Dendritic cell treated with granulocyte-macrophage colony-stimulating factor and Interleukin-4, amounts not matched to agents 40 ng/mL and 50 ng/mL, for 4 days (primary cell): ENCODE data around the gene RGR.
"Not testable (repeated sequence)": the region's sequence is repeated elsewhere in the genome, so short reads cannot be mapped to it uniquely, and the experiment has no call there.

Source experiments
- H3K27ac Mint-ChIP-seq: one replicate; pipeline ENCODE4 v1.8.0; 2022; ENCODE audit warnings: mild to moderate bottlenecking, mixed read lengths
- H3K27me3 Mint-ChIP-seq: one replicate; pipeline ENCODE4 v1.8.0; 2022; ENCODE audit warnings: mild to moderate bottlenecking, mixed read lengths
- H3K36me3 Mint-ChIP-seq: one replicate; pipeline ENCODE4 v1.8.0; 2022; ENCODE audit warnings: low read depth, mixed read lengths
- H3K4me1 Mint-ChIP-seq: one replicate; pipeline ENCODE4 v1.8.0; 2022; ENCODE audit warnings: low read depth, mixed read lengths
- H3K4me3 Mint-ChIP-seq: one replicate; pipeline ENCODE4 v1.8.0; 2022; ENCODE audit warnings: mild to moderate bottlenecking, moderate library complexity, mixed read lengths
- H3K9me3 Mint-ChIP-seq: one replicate; pipeline ENCODE4 v1.8.0; 2022; ENCODE audit warnings: mixed read lengths
- intact Hi-C: fragments of 100-400 bp; cut with micrococcal nuclease; formaldehyde crosslinking; loops from one replicate; pipeline ENCODE4 v1.15.0; 2022

RGR gene

DNA sequence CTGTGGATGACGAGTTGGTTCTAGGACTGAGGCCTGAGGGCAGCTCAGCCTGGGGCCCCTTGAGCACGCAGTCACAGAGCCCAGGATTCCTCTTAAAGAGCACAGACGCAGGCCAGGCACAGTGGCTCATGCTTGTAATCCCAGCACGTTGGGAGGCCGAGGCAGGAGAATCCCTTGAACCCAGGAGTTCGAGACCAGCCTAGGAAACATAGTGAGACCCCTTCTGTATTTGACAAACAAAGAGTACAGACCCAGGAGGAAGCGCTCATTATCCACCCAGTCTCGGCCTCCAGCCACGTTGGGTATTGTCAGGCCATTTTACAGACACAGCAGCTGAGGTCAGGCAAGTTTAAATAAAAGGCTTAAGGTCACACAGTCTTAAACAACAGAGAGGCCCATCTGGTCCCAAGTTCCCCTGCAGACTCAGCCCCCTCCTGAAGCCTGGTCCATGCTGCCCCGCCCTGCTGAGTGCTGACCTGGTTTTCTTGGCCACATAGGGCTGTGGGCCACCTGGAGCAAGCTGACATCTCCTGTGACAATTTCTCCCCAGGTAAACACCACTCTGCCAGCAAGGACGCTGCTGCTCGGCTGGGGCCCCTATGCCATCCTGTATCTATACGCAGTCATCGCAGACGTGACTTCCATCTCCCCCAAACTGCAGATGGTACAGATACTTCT is 12.6 kb downstream of the RGR start:
- peaks cover 4% of the 10 kb centered on the region for H3K4me1 Mint-ChIP-seq
- H3K27me3 Mint-ChIP-seq, result peaks cover 10% of the 10 kb centered on the region
- intact Hi-C loops, result no loop called here
- no peaks in the 10 kb centered on the region for H3K9me3 Mint-ChIP-seq
- H3K4me3 Mint-ChIP-seq, result no peak overlapping the region
- H3K27ac Mint-ChIP-seq, result no peak overlapping the region
- H3K36me3 Mint-ChIP-seq, result no peaks in the 10 kb centered on the region

DNA sequence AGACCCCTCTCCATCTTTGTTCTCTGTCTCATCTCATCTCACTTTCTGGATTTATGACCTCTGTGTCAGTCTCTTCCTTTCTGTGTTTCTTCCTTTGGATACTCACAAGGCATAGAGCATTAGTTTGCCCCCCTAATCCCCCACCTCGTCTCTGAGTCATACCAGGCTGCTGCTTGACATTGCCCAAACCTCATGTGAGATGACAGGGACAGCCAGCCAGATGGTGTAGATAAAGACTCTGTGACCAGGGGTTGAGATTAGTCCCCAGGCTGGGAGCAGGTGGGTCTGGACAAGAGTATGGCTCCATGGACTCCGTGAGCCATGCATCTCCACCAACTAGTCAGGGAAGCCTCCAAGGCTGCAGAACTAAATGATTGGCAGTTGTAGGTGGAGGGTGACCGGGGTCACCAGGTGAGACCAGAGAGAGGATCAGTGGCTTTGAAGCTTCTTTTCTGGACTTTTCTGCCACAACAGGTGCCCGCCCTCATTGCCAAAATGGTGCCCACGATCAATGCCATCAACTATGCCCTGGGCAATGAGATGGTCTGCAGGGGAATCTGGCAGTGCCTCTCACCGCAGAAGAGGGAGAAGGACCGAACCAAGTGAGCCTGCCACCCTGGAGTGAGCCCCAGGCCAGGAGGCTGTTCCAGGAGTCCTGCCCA is 13.3 kb downstream of the RGR start:
- Mint-ChIP-seq H3K27ac (no peak overlapping the region), H3K4me1 (peaks cover 4% of the 10 kb centered on the region), H3K9me3 (no peaks in the 10 kb centered on the region), H3K36me3 (no peaks in the 10 kb centered on the region), H3K27me3 (peaks cover 9% of the 10 kb centered on the region), H3K4me3 (no peak overlapping the region)
- intact Hi-C loops, result no loop called here

DNA sequence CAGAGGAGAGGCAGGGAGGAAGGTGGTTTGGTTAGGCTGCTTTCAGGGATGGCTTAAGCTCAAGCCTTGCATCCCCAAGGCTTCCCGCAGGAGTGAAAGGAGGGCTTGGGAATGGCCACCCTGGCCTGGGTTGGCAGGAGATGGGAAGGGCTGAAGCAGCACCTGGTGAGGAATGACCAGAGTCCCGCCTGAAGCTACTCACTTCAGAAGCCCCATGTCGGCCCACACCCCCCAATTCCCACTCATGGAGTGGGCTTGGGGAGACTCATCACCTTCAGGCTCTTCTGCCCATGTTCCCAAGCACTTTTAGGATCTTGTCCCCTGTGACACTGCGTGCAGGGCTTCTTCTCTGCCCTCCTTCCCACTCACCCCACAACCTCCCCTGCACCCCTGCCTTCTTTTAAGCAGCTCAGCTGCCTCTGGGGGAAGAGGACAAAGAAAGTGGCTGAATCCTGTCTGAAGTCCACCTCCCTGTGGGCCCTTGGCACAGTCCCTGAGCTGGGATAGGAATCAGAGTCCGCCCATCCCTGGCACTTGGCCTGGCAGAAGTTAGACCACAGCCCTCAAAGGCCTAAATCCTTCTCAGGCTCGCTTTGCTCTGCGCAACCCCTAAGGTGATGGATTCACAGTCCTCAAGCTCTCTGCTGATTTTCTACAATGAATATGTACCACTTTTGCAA is 16.5 kb downstream of the RGR start:
- Mint-ChIP-seq H3K27ac (no peak overlapping the region), H3K36me3 (no peaks in the 10 kb centered on the region), H3K4me1 (peaks cover 8% of the 10 kb centered on the region), H3K9me3 (no peaks in the 10 kb centered on the region), H3K4me3 (no peak overlapping the region), H3K27me3 (peaks cover 18% of the 10 kb centered on the region)
- intact Hi-C loops, result no loop called here

DNA sequence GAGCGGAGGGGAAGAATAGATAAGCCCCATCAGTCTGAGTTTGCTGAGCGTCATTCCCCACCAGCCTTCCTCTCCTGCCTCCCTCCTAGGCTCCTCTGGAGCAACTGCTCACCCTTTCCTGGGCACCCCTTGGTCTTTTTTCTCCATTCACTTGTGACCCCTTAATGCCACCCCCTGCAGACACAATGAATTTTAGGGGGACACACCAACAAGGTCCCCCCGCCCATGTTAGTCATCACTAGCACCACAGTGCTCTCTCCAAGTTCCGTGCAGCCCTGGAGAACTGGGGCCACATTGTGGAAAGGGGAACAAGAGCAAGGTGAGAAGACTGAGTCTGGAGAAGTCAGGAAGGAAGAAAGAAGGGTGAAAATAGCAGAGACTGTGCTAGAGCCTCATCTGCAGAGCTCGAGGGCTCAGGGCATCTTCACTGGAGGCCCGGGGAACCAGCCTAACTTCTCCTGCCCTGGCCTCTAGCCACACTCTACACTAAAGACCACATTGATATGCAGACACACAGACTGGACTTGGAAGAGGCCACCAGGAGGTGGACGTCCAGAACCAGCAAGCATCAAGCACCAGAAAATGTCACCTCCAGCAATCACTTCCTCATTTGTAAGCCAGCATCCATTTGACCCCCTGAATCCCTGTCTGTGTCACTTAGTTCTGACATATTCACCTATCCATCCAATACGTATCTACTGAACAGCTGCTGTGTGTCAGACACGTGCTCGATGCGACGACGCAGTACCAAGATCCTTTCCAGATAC is 17.5 kb downstream of the RGR start:
- no peak overlapping the region for H3K4me3 Mint-ChIP-seq
- H3K27me3 Mint-ChIP-seq, result peaks cover 12% of the 10 kb centered on the region
- intact Hi-C loops, result no loop called here
- H3K36me3 Mint-ChIP-seq, result no peaks in the 10 kb centered on the region
- H3K9me3 Mint-ChIP-seq, result no peaks in the 10 kb centered on the region
- no peak overlapping the region for H3K27ac Mint-ChIP-seq
- peaks cover 4% of the 10 kb centered on the region for H3K4me1 Mint-ChIP-seq

DNA sequence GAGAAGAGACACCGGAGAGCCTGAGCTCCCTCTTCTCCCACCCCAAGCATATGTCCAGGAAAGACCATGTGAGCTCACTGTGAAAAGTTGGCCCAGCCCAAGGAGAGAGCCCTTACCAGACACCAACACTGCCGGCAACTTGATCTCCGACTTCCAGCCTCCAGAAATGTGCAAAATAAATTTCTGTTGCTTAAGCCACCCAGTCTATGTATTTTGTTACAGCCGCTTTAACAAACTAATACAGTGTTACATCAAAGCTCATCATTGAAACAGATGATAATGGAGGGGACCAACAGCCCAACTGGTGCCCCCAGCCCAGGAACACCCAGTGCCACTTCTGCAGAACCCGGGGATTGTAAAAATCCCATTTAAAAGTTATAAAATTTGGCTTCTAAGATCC is 18.9 kb downstream of the RGR start:
- peaks cover 10% of the 10 kb centered on the region for H3K4me1 Mint-ChIP-seq
- intact Hi-C loops, result loop anchor here (1.0 kb wide), 1 partner anchor 274 kb away; no protein-coding TSS in a partner anchor
- no peak overlapping the region for H3K27ac Mint-ChIP-seq
- no peak overlapping the region for H3K4me3 Mint-ChIP-seq
- no peaks in the 10 kb centered on the region for H3K36me3 Mint-ChIP-seq
- peaks cover 14% of the 10 kb centered on the region for H3K27me3 Mint-ChIP-seq
- H3K9me3 Mint-ChIP-seq, result no peaks in the 10 kb centered on the region

DNA sequence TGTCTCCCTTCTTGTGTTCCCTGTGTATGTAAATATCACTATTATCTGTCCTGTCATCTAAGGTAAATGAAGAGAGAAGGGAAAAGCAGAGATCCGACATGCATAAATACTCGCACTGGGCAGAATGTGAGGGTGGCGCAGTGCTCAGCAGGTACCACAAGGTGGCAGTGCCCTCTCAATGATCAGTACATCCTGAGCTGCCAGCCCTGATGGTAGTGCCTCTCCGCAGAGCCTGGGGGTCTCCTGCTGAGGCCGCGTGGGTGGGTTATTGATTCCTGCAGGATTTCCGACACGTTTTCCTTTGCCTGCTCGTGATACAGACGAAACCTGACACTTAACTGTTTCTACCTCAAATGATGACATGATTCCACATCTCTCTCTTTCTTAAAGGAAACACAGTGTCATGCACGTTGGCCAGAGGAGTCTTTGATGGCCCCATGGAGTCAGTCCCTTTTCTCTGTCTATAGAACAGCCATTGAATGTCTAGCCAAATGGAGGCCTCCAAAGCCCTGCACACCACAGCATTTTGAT is 19.8 kb downstream of the RGR start:
- intact Hi-C loops, result loop anchor here (1.0 to 5.0 kb wide), 3 partner anchors 68 to 273 kb away; no protein-coding TSS in a partner anchor
- Mint-ChIP-seq H3K4me3 (no peak overlapping the region), H3K4me1 (peaks cover 10% of the 10 kb centered on the region), H3K9me3 (no peaks in the 10 kb centered on the region), H3K36me3 (no peaks in the 10 kb centered on the region), H3K27ac (no peak overlapping the region), H3K27me3 (peaks cover 17% of the 10 kb centered on the region)

DNA sequence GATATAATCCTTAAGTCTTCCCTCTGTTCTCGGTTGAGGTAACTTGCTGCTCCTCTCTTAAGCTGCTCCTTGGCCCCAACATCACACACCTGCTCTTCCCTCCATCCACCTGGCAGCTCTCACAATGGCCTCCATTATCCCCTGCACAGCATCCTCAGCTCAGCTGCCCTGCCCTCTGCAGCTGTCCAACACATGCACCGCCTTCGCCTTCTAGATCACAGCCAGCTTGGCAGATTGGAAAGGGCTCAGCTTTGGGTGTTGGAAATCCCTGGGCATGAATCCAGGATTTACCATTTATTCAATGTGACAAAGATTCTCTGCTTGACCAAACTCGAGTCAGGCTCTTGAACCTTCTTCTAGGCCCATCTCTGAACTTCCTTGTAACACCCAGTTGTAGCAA is 20.6 kb downstream of the RGR start:
- no peaks in the 10 kb centered on the region for H3K9me3 Mint-ChIP-seq
- no peak overlapping the region for H3K4me3 Mint-ChIP-seq
- peaks cover 10% of the 10 kb centered on the region for H3K4me1 Mint-ChIP-seq
- peaks cover 19% of the 10 kb centered on the region for H3K27me3 Mint-ChIP-seq
- intact Hi-C loops, result loop anchor here (5.0 kb wide), 2 partner anchors 67 to 107 kb away; no protein-coding TSS in a partner anchor
- no peaks in the 10 kb centered on the region for H3K36me3 Mint-ChIP-seq
- H3K27ac Mint-ChIP-seq, result no peak overlapping the region

DNA sequence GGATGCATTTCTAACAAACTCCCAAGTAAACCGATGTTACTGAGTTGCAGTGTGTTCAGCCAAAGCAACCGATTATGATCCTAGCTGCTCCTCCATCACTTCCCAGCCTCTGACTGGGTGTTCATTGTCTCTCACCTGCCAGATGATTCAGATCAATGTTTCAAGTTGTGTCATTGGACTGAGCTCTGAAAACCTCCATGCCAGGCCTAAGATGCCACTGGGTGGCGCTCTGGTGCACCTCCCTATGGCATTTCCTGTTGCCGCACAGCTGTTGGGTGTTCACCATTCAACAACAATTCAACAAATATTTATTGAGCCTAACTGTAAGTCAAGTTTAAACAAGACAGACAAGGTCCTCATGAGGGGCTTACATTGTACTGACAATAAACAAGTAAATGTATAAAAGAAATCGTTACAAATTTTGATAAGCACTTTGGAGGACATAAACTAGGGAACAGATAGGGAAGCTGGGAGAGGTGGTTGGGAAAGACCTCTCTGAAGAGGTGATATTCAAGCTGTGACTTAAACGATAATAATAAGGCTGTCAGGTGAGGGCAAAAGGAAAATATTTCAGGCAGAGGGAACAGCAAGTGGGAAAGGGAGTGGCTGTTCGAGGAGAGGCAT is 22.8 kb downstream of the RGR start:
- Mint-ChIP-seq H3K4me1 (peaks cover 10% of the 10 kb centered on the region), H3K27ac (no peak overlapping the region), H3K4me3 (no peak overlapping the region), H3K27me3 (peaks cover 22% of the 10 kb centered on the region), H3K36me3 (no peaks in the 10 kb centered on the region), H3K9me3 (no peaks in the 10 kb centered on the region)
- intact Hi-C loops, result loop anchor here (5.0 kb wide), 2 partner anchors 65 to 105 kb away; no protein-coding TSS in a partner anchor

DNA sequence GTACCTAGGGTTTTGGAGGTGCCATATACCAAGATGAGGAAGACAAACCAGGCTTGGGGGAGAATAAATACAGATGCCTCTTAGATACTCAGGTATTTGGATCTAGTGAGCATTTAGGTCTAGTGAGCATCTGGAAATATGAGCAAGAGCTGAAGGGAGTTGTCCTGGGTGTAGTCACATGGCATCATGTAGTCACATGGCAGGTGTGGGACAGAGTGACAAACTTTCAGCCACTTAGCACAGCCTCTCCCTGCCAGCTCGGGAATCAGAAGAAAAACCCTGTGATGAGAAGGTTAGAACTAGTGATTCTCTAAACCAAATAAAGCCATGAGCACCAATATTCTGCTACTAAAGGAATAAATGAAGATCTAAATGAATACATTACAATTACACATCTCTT is 24.3 kb downstream of the RGR start:
- Mint-ChIP-seq H3K27me3 (peaks cover 19% of the 10 kb centered on the region), H3K27ac (no peak overlapping the region), H3K9me3 (no peaks in the 10 kb centered on the region), H3K4me1 (peaks cover 10% of the 10 kb centered on the region), H3K4me3 (no peak overlapping the region), H3K36me3 (no peaks in the 10 kb centered on the region)
- intact Hi-C loops, result loop anchor here (5.0 kb wide), 2 partner anchors 63 to 103 kb away; no protein-coding TSS in a partner anchor

DNA sequence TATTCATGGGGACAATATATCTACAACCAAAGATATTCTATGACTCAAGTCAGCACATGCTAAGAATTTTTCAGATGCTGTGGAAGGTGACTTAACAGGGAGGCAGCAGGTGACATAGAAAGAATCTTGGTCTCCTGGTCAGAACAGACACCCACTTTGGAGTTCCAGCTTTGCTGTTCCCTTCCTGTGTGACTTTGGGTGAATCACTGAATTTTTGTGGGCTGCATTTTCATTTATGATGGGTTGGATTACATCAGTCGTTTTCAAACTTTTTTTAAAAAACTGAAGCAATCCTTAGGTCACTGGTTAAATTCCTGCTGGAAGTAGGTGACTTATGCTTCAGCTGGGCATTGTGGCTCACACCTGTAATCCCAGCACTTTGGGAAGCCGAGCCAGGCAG is 24.9 kb downstream of the RGR start:
- intact Hi-C loops, result loop anchor here (5.0 kb wide), 2 partner anchors 63 to 103 kb away; no protein-coding TSS in a partner anchor
- H3K4me3 Mint-ChIP-seq, result no peak overlapping the region
- H3K4me1 Mint-ChIP-seq, result peaks cover 6% of the 10 kb centered on the region
- no peaks in the 10 kb centered on the region for H3K9me3 Mint-ChIP-seq
- H3K36me3 Mint-ChIP-seq, result no peaks in the 10 kb centered on the region
- peaks cover 18% of the 10 kb centered on the region for H3K27me3 Mint-ChIP-seq
- H3K27ac Mint-ChIP-seq, result no peak overlapping the region

DNA sequence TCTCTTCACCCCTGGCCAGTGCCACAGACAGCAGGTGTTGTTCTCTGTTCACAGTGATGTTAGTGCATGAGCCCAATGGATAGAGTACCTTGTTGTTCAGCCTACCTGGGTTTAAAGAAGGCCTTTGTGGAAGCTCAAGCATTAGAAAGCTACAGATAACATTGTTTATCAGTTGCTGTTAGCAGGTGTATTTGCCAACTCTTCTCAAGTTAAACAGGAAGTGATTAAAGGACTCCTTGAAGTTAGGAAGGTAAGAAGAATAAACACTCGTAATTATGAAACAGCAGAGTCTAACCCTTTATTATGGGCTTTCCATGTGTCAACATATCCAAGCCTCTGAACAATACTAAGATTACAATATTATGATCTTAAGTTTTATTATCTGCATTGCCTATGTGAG is 25.9 kb downstream of the RGR start:
- intact Hi-C loops, result no loop called here
- Mint-ChIP-seq H3K4me1 (peaks cover 6% of the 10 kb centered on the region), H3K9me3 (no peaks in the 10 kb centered on the region), H3K27me3 (peaks cover 17% of the 10 kb centered on the region), H3K27ac (no peak overlapping the region), H3K36me3 (no peaks in the 10 kb centered on the region), H3K4me3 (no peak overlapping the region)

DNA sequence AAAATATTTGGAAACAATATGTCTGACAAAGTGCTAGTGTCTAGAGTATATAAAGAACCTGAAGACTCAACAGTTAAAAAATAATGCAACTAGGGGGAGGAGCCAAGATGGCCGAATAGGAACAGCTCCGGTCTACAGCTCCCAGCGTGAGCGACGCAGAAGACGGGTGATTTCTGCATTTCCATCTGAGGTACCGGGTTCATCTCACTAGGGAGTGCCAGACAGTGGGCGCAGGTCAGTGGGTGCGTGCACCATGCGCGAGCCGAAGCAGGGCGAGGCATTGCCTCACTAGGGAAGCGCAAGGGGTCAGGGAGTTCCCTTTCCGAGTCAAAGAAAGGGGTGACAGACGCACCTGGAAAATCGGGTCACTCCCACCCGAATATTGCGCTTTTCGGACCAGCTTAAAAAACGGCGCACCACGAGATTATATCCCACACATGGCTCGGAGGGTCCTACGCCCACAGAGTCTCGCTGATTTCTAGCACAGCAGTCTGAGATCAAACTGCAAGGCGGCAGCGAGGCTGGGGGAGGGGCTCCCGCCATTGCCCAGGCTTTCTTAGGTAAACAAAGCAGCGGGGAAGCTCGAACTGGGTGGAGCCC is 35.1 kb downstream of the RGR start:
- H3K36me3 Mint-ChIP-seq, intact Hi-C loops, H3K4me3 Mint-ChIP-seq, H3K27ac Mint-ChIP-seq, H3K4me1 Mint-ChIP-seq, H3K9me3 Mint-ChIP-seq: not testable (repeated sequence)
- peaks cover 24% of the 10 kb centered on the region for H3K27me3 Mint-ChIP-seq

DNA sequence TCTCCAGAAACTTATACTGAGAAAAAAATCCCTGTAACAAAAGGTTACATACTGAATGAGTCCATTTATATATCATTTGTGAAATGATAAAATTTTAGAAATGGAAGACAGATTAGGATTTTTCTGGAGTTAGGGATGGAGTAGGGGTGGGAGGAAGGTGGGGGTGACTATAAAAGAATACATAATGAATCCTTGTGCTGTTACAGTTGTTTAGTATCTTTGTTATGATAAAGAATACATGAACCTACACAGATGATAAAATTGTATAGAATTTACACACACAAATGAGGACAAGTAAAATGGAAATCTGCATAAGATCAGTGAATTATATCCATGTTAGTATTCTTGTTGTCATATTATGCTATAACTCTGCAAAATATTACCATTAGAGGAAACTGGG is 41.8 kb downstream of the RGR start:
- Mint-ChIP-seq H3K27me3 (peaks cover 7% of the 10 kb centered on the region), H3K4me1 (no peaks in the 10 kb centered on the region), H3K9me3 (no peaks in the 10 kb centered on the region), H3K27ac (no peak overlapping the region), H3K4me3 (no peak overlapping the region), H3K36me3 (no peaks in the 10 kb centered on the region)
- intact Hi-C loops, result no loop called here
